Smooth muscle cell of the brain vasculature (primary cell): ENCODE data around the gene MAPK8IP2.
"Not testable (repeated sequence)": the region's sequence is repeated elsewhere in the genome, so short reads cannot be mapped to it uniquely, and the experiment has no call there.

Experiments used
- DNase-seq: peaks from one replicate; pipeline ENCODE4 v3.0.0-alpha.2; 2012; ENCODE audit warnings: low read depth, low spot score

The MAPK8IP2 gene

DNA sequence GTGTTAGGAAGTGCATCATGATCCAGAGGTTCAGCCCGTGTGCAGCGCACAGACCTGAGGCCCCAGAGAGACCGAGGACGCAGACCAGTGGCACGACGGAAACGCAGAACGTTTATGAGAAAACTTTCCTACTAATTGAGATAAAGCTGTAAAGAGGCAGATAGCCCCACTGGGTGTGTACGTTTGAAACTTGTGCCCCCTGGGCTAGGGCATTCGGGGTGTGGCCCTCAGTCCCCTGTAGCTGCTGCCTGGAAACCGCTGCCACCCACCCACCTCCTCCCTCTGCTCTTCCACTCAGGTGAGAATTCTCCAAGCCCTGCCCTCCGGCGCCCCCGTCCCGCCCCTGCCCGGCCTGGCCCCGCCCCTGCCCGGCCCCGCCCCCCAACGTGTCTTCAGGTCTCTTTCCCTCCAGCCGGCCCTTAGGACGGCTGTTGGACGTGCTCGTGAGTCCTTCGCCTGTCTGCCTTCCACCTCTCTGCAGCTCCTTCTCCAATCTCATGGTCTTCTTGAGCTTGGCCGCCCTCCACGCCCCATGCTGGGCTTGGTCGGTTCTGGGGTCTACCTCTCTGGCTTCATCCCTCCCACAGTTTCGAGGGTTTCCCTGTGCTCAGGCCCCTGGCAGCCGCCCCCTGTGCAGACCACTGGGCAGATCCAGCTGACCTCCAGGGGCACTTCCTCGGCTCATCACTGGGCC lies 12.1 kb downstream of the MAPK8IP2 start:
- no peak for DNase-seq

DNA sequence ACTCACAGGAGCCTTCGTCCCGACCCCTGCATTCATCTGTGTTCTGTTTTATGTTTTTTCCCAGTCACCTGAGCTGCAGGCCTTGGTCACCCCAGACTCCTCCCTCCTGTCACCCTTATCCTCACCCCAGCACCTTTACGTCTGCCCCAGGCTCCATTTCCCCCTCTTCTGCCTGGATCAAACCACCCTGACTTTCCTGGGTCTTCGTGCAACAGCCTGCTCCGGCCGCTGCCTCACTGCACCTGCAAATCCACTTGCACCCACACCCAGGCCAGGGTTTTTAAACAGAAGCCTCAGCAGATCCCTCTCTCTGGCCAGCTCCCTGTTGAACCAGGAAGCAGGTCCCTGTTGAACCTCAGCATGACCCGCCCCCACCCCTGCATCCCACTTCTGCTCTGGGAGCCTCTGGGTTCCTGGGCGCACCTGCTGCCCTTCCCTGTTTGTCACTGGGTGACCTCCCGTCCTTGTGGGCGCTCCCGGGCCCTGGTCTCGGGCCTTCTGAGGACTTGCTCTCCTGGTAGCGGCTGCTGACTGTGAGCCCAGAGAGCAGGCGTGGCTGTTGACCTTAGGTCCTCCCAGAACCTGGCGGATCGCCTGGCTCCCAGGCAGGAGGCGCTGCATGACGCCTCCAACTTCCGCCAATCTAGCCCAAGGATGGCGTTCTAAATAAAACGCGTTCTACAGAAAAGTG lies 12.8 kb downstream of the MAPK8IP2 start:
- no peak for DNase-seq

DNA sequence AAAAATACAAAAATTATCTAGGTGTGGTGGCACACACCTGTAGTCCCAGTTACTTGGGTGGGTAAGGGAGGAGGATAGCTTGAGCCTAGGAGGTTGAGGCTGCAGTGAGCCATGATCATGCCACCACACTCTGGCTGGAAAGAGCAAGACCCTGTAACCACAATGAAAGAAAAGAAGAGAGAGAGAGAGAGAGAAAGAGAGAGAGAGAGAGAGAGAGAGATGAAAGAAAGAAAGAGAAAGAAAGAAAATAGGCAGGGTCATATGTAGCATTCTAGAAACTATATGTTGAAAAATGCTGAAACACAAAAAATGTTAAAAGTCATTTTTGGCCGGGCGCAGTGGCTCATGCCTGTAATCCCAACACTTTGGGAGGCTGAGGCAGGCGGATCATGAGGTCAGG lies 13.7 kb downstream of the MAPK8IP2 start:
- not testable (repeated sequence) for DNase-seq

DNA sequence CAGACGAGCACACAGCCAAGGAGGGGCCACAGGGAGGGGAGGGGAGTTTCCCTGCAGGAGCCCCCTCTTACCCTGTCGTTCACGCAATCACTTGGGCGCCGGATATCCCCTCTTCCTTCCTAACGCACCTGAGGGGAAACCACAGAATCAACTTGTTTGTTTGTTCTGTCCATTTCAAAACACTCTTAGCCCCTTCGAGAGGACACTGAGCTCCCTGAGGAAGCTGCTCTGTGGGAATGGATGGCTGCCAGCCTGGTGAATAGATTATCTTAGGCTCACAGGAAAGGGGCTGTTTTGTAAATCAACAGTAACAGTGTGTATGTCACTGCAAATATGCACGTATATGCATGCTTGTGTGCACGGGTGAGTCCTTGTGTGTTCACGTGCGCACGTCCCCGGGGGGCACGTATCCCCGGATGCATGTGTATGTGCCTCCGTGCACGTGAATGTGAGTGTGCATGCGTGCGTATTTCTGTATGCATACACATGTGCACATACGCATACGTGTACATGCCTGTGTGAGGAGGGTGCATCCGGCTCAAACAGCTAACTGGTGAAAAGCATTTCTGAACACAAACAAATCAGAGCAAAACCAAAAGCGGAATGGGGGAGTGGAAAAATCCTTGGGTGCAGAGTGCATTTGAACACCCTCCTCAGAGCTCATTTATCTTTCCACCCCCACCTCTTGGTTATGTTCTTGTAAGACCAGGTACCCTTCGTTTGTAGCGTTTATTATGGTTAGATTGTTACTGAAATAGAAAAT lies 20.2 kb downstream of the MAPK8IP2 start:
- DNase-seq = no peak

DNA sequence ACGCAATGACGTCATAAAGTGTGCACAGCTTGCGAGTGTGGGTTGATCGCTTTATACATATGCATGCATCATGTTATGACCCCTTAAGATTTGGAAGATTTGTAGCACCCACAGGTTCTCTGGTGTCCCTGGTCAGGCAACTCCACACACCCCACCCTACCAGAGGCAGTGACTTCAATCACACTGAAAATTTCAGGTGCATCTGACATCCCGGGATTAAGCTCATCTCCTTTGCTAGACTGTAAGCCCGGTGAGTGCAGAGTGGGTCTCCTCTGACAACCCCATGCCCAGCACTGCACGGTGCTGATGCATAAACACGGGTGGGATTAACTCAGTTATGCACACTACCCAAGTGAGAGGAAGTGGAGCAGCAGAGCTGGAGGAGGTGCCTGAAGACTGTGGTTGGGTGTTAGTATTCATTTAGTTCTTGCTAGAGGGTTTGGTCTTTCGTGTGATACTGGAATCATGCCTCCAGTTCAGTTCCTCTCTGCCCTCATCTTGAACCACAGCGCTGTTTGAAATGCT lies 20.8 kb downstream of the MAPK8IP2 start:
- DNase-seq = no peak

DNA sequence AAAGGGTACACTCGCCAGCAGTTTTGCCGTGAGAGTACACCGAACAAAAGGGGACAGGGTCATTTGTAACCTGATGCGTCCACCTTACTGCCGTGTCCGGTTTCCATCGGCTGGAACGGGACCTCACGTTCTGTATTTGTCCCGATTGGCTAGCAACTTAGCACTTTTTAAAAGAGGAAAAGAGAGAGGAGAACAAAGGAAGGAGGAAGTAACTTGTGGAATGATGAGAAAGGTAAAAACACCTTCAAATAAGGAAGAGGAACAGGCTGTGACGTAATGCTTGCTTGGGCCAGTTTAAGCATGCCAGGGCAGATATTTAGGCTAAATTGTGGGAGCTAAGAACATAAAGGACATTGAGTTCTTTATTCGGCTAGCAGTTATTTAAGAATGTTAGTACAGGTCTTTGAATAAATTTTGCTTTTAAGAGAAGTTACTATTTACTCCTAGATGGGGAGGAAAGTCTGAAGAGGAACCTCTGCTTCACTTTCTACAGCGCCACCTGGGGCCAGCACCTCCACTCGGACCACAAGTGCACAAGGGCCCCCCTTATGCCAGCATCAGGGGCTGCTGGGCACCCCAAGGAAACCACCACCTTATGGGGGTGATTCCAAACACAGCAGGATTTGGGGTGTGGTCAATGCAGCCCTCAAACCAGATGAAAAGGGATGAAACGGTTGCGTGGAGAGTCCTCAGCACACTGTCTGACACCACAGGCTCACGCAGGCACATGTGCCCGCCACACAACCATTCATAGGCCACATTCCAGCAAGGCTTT lies 21.5 kb downstream of the MAPK8IP2 start:
- no peak for DNase-seq

DNA sequence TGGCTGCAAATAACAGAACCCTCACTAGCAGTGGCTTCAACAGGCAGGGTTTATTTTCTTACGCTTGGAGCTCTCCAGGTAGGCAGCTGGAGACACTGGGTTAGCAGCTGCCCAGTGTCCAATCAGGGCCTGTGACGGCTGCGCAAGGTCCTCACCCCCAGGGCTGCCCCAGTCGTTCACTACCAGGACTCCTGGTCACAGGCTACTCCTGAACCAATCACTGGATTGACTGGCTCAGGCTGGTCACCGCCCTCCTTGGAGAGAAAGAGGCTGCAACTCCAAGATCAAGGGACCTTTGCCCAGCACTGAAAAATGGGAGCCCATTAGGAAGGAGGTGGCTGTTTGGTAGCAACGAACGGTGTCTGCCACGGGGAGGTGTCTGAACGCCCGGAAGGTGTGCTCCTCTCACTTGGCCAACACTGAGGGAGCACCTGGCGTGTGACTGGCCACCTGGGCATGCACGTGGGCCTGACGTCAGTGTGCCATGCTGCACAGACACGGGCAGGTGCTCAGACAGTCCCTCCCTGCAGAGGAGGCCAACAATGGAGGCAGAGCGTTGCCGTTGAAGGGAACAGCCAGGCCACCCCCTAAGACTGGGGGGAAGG lies 22.2 kb downstream of the MAPK8IP2 start:
- no peak for DNase-seq

DNA sequence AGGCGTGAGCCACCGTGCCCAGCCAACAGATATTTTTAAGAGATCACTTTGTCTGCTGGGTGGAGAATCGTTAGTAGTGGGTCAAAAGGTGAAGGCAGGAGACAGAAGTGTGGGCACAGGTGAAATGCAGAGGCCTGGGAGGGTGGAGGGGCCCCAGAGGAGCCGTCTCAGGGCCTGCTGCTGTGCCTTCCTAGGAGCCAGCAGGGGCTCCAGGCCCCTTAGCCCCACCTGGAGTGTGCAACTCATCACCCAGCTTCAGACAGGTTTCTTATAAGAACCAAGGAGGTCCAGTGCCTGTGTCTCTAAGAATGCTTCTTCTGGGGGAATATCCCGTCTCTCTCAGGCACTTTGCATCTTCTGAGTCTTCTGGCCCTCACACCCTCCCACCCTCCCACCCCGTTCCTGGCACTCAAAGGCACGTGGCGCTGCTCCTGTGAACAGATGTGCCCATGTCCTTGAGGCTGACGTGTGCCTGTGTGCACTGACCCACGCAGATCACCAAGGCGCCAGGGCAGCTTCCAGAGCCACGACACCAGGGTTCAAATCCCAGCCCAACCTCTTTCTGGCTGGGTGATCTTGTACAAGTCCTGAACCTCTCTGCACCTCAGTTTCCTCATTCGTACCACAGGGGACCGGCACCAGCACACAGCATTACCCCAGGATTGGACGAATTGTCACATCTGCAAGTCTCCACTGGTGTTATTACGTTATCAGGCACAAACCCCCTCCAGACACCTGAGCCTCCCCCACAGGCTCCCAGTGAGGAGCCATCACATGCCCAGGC lies 23.9 kb downstream of the MAPK8IP2 start:
- DNase-seq = no peak

DNA sequence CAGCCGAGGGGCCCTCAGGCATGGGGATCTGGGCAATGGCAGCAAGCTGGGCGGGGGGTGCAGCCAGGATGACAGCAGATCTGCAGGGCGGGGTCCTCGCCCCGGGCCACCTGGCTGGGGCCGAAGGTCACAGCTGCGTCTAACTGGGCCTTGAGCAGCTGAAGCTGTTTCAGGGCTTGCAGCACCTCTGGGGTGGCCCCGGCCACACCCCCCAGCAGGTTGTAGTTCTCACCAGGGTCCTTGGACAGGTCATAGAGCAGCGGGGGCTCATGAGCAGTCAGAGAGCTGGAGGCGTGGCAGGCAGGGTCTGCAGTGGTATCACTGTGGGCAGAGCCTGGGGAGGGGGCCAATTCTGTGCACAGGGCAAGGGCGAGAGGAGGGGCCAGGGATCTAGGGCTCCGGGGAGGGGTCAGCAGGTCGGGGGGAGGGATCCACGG lies 24.6 kb downstream of the MAPK8IP2 start:
- DNase-seq = no peak

DNA sequence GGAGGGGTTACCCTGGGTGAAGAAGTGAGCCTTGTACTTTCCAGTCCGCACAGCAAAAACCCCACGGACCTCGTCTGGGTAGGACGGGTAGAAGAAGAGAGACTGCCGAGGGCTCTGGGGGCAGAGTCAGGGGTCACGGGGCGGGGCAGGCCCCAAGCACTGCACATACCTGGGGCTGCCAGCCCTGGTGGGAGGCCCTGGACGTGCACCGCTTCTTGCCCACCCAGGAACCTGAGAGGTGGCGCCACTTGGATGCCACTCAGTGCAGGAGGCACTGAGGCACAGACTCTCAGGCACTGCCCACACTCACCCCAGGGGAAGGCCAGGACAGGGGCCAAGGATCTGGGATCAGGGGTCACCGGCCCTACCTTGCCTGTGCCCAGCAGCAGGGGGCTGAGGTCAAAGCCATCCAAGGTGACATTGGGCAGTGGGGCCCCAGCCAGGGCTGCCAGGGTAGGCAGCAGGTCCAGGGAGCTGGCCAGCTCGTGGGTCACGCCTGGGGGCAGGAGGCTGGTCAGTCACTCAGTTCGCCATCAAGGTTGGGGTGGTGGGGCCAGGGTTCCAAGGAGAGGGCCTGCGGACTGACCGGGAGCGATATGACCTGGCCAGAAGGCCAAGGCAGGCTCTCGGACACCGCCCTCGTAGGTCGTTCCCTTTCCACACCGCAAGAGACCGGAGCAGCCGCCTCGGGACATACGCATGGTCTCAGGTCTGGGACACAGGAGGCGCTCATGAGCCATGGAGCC lies 25.1 kb downstream of the MAPK8IP2 start:
- DNase-seq = no peak

DNA sequence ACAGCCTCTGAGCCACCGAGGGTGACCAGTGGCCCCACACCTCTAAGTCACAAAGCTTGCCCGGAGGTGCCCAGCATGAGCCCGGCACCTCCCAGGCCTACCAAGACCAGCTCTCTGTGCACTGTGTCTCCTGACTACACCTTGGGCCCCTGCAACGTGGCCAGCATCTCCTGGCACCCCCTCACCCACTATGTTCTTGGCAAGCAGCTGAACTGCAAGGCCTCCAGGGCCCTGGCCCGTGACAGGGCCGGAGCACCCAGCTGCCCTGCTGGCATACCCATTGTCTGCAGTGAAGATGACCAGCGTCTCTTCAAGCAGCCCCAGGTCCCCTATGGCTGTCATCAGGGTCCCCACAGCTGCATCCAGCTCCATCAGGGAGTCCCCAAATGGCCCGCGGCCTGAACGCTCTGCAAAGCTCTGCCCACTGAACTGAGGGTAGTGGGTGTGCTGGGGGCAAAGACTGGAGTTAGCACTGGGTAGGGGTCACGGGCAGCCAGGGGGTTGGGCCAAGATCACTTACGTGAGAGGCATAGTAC lies 25.8 kb downstream of the MAPK8IP2 start:
- DNase-seq = no peak

DNA sequence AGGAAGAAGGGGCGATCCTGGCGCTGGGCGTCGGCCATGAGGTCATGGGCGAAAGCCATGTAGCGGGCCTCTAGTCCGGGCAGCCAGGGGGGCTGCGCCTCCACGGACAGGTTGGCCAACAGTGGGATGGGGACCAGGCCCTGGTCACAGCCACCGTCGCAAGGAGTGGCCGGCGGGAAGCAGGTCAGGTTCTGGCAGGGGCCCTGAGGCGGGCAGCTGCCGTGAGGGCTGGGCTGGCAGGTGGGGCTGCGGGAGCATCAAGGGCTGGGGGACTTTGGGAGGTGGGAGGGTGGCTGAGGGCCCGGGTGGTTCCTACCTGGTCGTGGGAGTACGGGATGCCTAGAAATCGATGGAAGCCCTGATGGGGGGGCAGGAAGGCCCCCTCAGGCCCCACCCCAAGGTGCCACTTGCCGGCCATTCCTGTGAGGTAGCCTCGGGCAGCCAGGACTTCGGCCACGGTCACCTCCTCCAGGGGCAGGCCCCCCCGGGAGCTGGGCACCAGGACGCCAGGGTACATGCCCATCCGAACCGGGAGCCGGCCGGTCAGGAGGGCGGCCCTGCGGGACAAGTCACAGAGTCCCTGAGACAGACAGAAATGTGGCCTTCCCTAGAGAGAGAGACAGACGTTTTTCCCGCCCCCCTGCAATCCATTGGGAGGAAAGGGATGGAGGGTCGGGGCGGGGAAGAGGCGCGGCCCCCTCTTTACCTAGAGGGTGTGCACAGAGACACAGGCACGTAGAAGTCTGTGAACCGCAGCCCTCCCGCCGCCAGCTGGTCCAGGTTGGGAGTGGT lies 26.5 kb downstream of the MAPK8IP2 start:
- no peak for DNase-seq

DNA sequence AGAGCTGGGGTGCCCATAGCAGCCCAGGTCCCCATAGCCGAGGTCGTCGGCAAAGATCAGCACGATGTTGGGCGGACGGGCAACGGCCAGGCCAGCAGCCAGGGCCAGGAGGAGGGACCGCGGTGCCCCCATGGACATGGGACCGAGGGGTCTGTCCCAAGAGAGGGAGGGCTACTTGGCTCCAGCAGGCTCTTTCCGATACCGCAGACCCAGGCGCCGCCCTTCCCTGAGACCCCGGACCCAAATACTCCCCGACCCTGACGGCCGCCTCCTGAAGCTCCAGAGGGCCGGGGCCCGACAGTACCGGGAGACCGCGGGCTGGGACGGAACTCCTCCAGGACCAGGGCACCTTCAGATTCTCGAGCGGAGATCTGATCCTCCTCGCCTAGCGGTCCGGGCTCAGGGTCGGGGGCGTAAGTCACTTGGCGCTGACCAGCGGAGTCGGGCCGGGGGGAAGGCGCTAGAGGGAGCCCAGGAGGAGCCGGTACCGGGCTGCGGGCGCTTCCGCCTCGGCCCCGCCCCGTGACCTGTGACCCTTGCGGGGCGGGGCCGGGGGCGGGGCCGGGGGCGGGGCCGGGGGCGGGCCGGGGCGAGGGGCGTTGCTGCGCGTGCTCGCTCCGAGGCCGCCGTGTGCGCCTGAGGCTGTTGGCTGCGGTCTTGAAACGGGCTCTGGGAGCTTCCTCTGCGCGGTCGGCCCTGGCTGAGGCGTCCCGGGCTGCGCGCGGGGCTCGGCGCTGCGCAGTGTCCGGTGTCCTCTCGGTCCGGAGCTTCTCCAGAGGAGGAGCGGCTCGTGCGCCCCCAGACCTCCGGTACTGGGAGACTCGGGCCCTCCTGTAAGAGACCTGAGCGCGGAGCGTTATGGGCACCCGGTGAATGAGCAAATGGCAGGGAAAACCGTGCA lies 27.3 kb downstream of the MAPK8IP2 start, which contains the start of gene ARSA:
TSS of gene ARSA (minus strand) at position 511 of the 901 bp plus-strand sequence. CDS start at position 138, 373 bp downstream.
- DNase-seq = peak; percentile 35

DNA sequence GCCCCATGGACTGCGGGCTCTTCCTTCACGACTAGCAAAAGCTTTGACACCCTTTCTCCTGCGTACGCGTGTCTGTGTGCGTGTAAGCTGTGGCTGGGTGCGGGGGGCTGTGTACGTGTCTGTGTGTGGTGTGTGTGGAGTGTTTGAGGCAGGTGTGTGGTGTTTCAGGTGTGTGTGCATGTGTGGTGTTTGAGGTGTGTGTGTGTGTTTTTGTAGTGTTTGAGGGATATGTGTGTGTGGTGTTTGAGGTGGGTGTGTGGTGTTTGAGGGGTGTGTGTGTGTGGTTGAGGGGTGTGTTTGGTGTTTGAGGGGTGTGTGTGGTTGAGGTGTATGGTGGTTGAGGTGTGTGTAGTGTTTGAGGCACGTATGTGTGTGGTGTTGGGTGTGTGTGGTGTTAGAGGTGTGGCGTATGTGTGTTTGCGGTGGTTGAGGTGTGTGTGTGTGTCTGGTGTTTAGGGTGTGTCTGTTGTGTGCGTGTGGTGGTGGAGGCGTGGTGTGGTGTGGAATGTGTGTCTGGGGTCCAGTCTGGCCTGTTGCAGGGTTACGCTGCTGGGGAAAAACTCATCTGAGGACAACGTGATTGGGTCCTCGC lies 28.0 kb downstream of the MAPK8IP2 start:
- no peak for DNase-seq

DNA sequence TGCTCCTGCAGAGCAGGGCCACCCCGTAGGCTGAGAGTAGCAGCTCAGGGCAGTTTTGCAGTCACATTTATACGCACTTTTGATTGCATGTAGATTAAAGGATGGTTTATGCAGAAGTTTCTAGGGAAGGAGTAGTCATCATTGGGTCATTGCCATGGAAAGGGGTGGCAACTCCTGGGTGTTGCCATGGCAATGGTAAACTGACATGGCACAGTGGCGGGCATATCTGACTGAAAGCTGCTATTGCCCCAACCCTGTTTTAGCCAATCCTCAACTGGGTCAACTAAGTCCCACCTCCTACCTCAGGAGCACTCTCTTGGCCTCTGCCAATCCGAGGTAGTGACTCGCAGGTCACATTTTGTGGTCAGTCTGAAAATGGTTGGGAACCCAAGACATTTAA lies 29.8 kb downstream of the MAPK8IP2 start:
- no peak for DNase-seq

DNA sequence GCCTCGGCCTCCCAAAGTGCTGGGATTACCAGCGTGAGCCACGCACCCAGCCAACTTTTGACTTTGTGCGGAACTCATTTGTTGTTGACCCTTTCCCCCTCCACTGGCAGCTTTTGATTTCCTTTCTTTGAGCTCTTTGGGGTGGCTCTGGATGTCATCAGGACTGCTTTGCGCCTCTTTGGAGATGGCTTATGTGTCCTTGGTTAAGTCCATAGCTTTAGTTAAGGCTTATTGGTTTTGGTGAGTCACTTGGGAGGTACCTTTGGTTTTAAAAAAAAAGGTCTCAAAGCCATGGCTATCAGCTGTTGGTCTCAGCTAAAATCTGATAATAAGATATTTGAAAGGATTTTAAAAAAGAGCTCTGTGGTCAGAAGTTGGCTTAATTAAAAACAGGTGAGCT lies 32.5 kb downstream of the MAPK8IP2 start:
- DNase-seq = no peak

DNA sequence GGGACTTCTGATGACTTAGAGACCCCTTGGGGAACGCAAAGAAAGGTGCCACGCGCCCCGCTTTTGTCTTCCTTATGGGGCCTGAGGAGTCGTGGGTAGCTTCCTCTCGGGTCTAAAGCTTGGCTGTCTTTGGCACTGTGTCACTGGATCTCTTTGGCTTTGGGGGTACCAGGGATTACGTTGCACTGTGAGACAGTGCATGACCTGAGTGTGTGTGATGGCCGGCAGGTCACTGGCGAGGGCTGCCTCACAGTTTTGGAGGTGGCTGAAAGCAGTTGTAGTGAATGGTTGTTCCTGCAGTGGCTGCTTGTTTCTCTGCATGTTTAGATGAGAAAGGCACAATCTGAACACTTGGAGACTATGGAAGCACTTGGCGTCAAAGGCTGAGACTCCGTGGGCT lies 33.2 kb downstream of the MAPK8IP2 start:
- no peak for DNase-seq
